Parathyroid adenoma (tissue), 2 donors: ENCODE data around the gene PNLIPRP1.

ENCODE experiments used
- H2AFZ ChIP-seq: fragments of 300-600 bp; sonication (generic); one replicate; pipeline ENCODE4 v1.7.0; 2017; ENCODE audit warnings: antibody characterized with exemption, mild to moderate bottlenecking
- H3K27ac ChIP-seq: fragments of 300-600 bp; sonication (generic); one replicate; pipeline ENCODE4 v1.7.0; 2017
- H3K27me3 ChIP-seq: fragments of 300-600 bp; sonication (generic); one replicate; pipeline ENCODE4 v1.7.0; 2017; ENCODE audit warnings: low read length; ENCODE audit not compliant: control insufficient read depth, insufficient read depth
- H3K36me3 ChIP-seq: fragments of 300-600 bp; sonication (generic); one replicate; pipeline ENCODE4 v1.7.0; 2017; ENCODE audit warnings: low read length; ENCODE audit not compliant: control insufficient read depth, insufficient read depth
- H3K4me1 ChIP-seq: fragments of 300-600 bp; sonication (generic); one replicate; pipeline ENCODE4 v1.7.0; 2017; ENCODE audit warnings: control low read depth
- H3K4me2 ChIP-seq: fragments of 300-600 bp; sonication (generic); one replicate; pipeline ENCODE4 v1.7.0; 2017; ENCODE audit warnings: low read length
- H3K4me3 ChIP-seq: fragments of 300-600 bp; sonication (generic); one replicate; pipeline ENCODE4 v1.7.0; 2017; ENCODE audit warnings: low read depth, low read length
- H3K79me2 ChIP-seq: fragments of 300-600 bp; sonication (generic); one replicate; pipeline ENCODE4 v1.7.0; 2017; ENCODE audit warnings: control low read depth
- H3K9ac ChIP-seq: fragments of 300-600 bp; sonication (generic); one replicate; pipeline ENCODE4 v1.7.0; 2017; ENCODE audit warnings: mild to moderate bottlenecking
- H3K9me3 ChIP-seq: fragments of 300-600 bp; sonication (generic); one replicate; pipeline ENCODE4 v1.7.0; 2017; ENCODE audit warnings: low read length; ENCODE audit not compliant: control insufficient read depth
- CTCF ChIP-seq: fragments of 300-600 bp; sonication (generic); IDR thresholded peaks from one replicate; pipeline ENCODE4 v1.7.0; 2017; ENCODE audit warnings: antibody characterized with exemption, mild to moderate bottlenecking
- donor health status: primary hyperparathyroidism.

Gene PNLIPRP1

GRCh38 chr10:116632596-116633215 is 41.9 kb downstream of the PNLIPRP1 start:
- Histone ChIP-seq H3K79me2 (no peaks in the 10 kb centered on the region), H3K27ac (no peak overlapping the region), H3K36me3 (no peaks in the 10 kb centered on the region), H3K9ac (no peak overlapping the region), H3K27me3 (no peaks in the 10 kb centered on the region), H3K4me1 (no peaks in the 10 kb centered on the region), H3K4me2 (no peak overlapping the region), H2AFZ (no peak overlapping the region), H3K9me3 (no peaks in the 10 kb centered on the region), H3K4me3 (no peak overlapping the region)
- no peak for TF ChIP-seq CTCF

GRCh38 chr10:116633216-116633600 is 42.4 kb downstream of the PNLIPRP1 start:
- TF ChIP-seq CTCF: no peak
- Histone ChIP-seq H3K36me3 (no peaks in the 10 kb centered on the region), H3K27ac (no peak overlapping the region), H3K9ac (no peak overlapping the region), H3K79me2 (no peaks in the 10 kb centered on the region), H3K4me2 (no peak overlapping the region), H3K4me3 (no peak overlapping the region), H3K9me3 (no peaks in the 10 kb centered on the region), H2AFZ (no peak overlapping the region), H3K4me1 (no peaks in the 10 kb centered on the region), H3K27me3 (no peaks in the 10 kb centered on the region)

GRCh38 chr10:116634126-116634975 is 43.6 kb downstream of the PNLIPRP1 start:
- H3K27me3 ChIP-seq: no peaks in the 10 kb centered on the region

GRCh38 chr10:116636385-116636784 is 45.6 kb downstream of the PNLIPRP1 start:
- Histone ChIP-seq H3K79me2 (no peaks in the 10 kb centered on the region), H3K9ac (no peak overlapping the region), H3K36me3 (no peaks in the 10 kb centered on the region), H3K27me3 (no peaks in the 10 kb centered on the region), H3K4me3 (no peak overlapping the region), H3K4me1 (no peaks in the 10 kb centered on the region), H2AFZ (no peak overlapping the region), H3K4me2 (no peak overlapping the region), H3K27ac (no peak overlapping the region), H3K9me3 (no peaks in the 10 kb centered on the region)
- TF ChIP-seq CTCF: no peak

More at GRCh38 chr10:116634126-116634975, 43.6 kb downstream of the PNLIPRP1 start:
- Histone ChIP-seq H3K9me3 (no peaks in the 10 kb centered on the region), H3K4me1 (no peaks in the 10 kb centered on the region), H3K4me3 (no peak overlapping the region), H3K9ac (no peak overlapping the region), H3K36me3 (no peaks in the 10 kb centered on the region), H3K4me2 (no peak overlapping the region), H3K79me2 (no peaks in the 10 kb centered on the region), H3K27ac (no peak overlapping the region), H2AFZ (no peak overlapping the region)
- TF ChIP-seq CTCF: no peak
